ENCODE results near the gene FBXO47.

Gene FBXO47

DNA sequence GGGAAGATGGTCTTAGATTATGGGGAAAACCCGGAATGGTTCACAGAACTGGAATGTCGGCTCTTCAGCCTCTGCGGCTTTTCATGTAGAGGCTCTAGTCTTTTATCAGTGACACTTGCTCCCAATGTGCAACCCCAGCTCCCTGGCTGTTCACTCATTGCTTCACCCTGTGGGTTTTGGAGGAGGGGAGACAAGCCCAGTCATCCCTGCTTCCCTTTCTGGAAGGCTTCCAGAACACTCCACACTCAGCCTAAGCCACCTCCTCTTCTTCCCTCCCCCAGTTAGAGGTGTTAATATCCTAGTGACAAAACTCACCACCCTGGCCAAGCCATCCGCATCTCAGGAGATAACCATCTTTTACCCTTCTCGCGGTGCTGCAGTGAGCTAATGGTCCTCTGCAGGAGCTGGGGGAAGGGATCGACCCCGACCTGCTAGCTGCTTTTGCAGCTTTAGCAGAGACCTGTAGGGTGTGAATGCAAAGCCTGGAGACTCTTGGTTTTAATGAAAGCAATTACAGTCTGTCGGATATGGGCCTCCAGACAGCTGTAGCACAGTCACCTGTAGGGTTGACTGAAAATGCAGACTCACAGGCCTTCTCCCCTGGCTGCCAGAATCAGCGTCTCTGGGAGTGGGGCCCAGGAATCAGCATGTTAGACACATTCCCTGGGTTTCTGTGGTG, 66.1 kb downstream of the FBXO47 start:
- peak; percentile 78 for DNase-seq

- DNase-seq = no peak
Observed at GRCh38 chr17:38899421-38899820, 67.8 kb downstream of the FBXO47 start.

GRCh38 chr17:38898812-38899348, 68.3 kb downstream of the FBXO47 start:
- DNase-seq = no peak

- DNase-seq = no peak
Observed at GRCh38 chr17:38898291-38898679, 68.9 kb downstream of the FBXO47 start.

DNA sequence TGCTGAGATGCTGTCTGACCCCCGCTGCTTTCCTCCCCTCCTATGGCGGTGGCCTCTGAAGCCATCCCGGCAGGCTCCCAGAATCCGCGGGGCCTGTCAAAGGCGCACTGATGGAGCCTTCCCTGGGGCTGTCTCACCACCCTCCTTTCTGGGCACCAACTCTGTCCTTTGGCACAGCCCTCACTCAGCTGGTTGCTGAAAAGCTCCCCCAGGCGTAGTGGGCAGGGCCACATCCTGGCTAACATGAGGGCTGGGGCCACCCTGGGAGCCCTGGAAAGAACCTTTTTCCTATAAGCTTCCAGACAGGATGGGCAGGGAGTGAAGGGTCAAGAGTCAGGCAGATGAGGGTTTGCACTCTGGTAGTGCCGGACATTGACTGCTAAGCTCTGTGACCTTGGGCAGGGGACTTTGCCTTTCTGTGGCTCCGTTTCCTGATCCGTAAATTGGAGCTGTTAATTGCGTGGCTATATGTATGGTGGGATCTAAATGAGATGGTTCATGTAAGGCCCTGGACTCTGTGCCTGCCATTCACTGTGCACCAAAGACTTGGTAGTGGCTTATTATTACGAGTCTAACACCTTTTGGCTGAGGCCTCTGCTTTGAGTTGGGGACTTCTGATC, 69.4 kb downstream of the FBXO47 start:
- DNase-seq = no peak

DNA sequence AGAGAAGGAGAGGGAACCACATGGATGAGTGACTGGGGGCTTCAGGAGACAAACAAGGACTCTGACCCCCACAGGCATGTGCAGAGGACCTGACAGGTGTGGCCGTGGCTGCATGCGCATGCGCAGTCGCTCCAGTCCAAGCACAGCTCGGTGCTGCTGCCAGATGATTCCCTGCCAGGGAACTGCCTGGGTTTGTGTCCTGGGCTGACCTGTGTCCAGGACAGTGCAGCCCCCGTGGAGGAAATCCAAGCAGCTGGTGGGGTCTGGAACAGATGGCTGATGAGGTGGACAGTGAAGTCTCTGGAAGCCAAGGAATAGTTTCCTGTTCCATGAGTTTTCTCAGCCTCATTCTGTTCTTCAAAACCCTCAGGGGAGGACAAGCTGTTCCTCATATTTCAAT, 70.0 kb downstream of the FBXO47 start:
- no peak for DNase-seq

- DNase-seq = no peak
Observed at GRCh38 chr17:38896346-38896954, 70.8 kb downstream of the FBXO47 start.

DNA sequence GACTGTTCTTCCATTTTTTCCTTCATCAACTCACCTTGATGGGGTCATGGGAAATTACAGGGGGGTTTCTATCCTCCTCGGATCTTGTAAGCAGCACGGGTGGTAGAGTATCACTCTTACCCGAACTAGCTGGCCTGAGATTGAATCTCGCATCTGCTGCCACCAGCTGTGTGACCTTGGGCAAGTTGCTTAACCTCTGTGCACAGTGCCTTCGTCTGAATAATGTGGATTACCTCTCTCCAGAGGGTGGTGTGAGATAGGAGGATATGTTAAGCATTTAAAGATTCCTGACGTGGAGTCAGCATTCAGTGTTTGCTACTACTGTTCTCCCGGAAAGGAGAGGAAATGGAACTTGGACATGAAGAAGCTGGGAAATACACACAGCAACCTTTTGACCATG, 72.9 kb downstream of the FBXO47 start:
- no peak for DNase-seq

- DNase-seq = no peak
Observed at GRCh38 chr17:38893607-38894006, 73.6 kb downstream of the FBXO47 start.

DNA sequence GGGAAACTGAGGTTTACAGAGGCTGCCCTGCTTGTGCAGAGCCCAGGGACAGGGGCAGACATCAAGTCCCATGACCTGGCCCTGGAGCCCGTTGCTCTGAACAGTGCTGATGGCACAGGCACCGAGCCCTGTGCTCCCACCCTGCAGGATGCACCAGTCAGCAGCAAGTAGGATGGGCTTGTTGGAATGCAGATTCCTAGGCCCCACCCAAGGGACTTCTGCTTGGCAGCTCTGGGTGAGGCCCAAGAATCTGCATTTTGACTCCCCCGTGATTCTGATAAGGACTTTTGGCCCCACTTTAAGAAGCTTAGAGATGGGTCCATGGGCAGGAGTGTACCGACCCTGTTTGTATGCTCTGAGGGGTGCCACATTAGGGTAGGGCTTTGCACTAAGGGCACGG, 74.1 kb downstream of the FBXO47 start:
- no peak for DNase-seq

DNA sequence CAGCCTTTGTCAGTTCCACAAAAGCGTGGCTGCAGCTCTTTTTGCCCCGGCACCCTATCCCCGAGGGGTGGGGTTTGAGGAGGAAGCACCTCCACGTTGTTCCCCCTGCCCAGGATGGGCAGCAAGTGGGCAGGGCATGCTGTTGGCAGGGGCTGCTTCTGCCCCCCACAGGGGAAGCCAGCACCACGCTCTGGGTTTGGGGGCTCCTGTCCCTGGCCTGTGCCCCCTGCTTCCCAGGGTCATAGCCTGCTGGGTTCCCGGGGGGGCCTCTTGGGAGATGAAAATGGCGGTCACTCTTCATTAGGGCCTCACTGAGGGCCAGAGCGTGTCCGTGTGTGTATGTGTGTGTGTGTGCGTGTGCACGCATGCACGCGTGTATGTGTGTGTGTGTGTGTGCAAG, 74.6 kb downstream of the FBXO47 start:
- DNase-seq = no peak

DNA sequence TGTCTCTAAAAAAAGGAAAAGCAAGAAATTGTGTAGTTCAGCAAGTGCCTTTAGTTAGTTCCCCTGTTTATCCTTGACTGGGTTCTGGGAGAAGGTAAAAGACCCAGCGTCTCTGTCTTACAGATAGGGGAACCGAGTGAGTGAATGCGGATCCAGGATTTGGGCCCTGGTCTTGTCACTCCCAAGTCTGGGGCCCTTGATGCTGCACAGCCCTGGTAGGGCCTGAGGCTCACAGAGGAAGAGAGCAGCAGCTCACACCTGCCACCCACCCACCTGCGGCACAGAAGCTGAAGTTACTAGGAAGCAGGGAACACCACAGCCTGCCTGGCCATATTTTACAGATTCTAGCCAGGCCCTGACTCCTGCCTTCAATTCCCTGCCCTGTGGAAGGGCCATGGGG, 75.1 kb downstream of the FBXO47 start:
- DNase-seq = no peak

- no peak for DNase-seq
Observed at GRCh38 chr17:38891441-38891840, 75.8 kb downstream of the FBXO47 start.

DNA sequence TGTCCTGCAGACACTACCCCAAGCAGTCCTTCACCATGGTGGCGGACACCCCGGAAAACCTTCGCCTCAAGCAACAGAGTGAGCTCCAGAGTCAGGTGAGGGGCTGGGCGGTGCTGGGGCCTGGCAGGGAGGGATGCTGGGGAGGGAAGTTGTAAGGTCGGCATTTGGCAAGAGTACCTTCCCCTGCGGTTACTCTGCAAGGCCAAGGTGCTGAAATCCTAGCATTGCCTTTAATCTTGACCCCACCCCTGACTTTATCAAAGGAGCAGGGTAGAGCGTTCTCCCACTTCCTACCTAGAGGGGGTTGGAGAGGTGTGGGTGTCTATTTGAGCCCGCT, 76.8 kb downstream of the FBXO47 start:
- DNase-seq = no peak

DNA sequence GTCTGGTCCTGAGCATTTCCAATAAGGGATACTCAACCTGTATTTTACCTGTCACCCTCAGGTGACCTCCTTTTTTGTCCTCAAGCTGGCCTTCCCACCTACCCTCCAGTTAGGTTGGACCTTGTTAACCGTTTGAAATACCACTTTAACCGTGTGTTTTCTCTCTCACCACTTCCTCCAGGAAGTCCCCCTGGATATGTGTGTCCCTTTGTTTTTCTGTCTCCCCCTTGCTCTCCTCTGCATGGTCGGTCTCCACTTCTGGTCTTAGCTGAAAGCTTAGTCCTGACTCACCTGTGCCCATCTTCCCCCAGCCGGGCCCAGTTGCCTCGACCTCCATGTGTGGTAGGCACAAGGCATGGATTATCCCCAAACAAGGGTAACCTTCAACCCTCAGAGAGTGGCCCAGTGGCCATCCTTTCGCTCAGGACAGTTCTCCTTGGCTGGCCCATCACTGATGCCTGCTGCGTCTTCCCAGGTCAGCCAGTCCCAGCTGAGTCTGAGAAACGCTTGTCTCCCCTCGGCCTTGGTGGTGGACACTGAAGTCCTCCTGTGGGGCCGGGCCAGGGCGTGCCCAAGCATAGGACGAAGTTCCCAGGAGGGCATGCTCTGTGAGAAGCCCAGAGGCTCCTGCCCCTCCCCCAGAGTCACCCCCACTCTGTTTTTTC, 77.3 kb downstream of the FBXO47 start:
- no peak for DNase-seq

DNA sequence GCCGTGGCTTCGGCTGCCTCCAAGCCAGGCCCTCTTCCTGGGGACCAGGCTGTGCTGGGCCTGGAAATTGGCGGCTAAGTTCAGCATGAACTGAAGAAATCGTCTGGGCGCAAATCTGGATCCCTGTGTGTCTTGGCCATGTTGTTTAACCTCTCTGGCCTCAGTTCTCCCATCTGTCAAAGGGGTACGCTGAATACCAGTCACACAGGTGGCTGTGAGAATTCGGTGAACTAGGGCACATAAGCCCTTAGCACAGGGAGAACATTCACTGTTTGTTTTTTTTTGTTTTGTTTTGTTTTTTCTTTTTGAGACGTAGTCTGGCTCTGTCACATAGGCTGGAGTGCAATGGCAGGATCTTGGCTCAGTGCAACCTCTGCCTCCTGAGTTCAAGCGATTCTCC, 78.4 kb downstream of the FBXO47 start:
- DNase-seq = no peak

- DNase-seq = no peak
Observed at GRCh38 chr17:38886643-38887010, 80.6 kb downstream of the FBXO47 start.

Measured in T1000 (cell line).